22Rv1 (cell line): ENCODE results near the gene CEBPB.

Source experiments
- H3K27ac ChIP-seq: fragments of 450-650 bp; 2 replicates; pipeline ENCODE4 v1.5.1; 2017
- ZFX ChIP-seq: fragments of 450-650 bp; IDR thresholded peaks from 2 replicates; pipeline ENCODE4 v1.6.1; 2017; ENCODE audit warnings: antibody characterized with exemption, borderline replicate concordance
- TF ChIP-seq, protein P1 (sequence below): fragments of 450-650 bp; IDR thresholded peaks from 2 replicates; pipeline ENCODE4 v1.5.1; 2017; ENCODE audit warnings: mild to moderate bottlenecking

CEBPB gene

GRCh38 chr20:50216543-50217206 is 26.0 kb downstream of the CEBPB start:
- no peak overlapping the region for H3K27ac ChIP-seq
- TF ChIP-seq, protein P1, sequence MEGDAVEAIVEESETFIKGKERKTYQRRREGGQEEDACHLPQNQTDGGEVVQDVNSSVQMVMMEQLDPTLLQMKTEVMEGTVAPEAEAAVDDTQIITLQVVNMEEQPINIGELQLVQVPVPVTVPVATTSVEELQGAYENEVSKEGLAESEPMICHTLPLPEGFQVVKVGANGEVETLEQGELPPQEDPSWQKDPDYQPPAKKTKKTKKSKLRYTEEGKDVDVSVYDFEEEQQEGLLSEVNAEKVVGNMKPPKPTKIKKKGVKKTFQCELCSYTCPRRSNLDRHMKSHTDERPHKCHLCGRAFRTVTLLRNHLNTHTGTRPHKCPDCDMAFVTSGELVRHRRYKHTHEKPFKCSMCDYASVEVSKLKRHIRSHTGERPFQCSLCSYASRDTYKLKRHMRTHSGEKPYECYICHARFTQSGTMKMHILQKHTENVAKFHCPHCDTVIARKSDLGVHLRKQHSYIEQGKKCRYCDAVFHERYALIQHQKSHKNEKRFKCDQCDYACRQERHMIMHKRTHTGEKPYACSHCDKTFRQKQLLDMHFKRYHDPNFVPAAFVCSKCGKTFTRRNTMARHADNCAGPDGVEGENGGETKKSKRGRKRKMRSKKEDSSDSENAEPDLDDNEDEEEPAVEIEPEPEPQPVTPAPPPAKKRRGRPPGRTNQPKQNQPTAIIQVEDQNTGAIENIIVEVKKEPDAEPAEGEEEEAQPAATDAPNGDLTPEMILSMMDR: no peak
- no peak for TF ChIP-seq ZFX

- no peak for TF ChIP-seq ZFX
- TF ChIP-seq, protein P1: no peak
- no peak overlapping the region for H3K27ac ChIP-seq
These were observed 26.7 kb downstream of the CEBPB start for GRCh38 chr20:50217207-50217949.

DNA sequence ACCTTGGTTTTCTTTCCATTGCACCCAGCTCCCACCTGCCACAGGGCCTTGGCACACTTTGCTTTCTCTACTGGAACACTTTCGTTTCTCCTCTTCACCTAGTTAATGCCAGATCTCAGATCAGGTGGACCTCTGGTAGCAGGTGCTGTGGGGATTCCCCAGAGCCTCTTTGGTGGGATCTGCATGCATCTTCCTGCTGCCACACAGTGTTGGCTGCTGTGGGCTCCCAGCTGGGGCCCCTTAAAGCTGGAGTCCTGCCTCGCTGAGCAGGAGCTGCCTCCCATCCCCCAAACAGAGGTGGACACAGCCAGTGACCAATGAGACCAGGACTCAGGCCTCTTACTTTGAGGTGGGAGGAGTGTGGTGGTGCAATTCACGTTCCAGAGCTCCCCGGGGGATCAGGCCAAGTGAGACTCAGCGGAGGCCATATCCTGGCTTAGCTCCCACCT is 28.4 kb downstream of the CEBPB start:
- TF ChIP-seq ZFX: no peak
- TF ChIP-seq, protein P1: no peak
- no peak overlapping the region for H3K27ac ChIP-seq

- TF ChIP-seq, protein P1: no peak
- TF ChIP-seq ZFX: no peak
- no peak overlapping the region for H3K27ac ChIP-seq
These were observed 29.0 kb downstream of the CEBPB start for GRCh38 chr20:50219600-50219999.

DNA sequence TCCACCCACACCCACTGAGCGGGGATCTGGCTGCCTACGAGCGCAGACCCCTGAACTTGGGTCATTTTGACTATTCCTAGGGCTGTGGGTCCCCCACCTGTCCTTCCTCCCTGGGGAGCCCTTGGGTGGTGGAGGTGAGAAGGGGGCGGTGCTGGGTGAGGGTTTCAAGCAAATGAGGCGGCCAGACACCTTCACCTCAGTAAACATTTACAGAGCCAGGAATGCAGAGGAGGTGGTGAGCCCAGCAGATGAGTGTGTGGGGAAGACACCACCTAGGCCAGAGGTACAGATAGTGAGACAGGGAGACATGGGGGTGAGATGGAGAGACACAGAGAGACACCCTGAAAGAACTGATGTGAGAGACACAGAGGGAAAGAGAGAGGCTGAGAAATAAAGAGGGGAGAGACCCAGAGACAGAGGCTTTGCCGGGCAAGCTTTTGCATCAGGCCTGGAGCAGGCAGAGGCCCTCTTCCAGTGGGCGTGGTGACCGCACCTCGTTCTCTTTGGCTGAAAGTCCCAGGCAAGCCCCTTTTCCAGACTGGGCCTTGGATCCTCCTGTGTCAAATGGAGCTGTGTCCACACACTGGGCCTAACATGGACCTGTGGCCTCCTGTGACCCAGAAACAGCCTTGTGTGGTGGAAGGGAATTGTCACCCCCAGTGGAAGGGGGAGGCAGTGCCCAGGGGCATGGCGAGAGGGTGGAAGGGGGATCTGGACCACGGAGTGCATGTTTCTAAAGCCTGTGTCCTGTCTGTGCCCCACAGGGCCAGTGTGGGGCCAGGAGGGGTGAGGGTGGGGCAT is 29.7 kb downstream of the CEBPB start:
- no peak overlapping the region for H3K27ac ChIP-seq
- TF ChIP-seq ZFX: no peak
- TF ChIP-seq, protein P1: no peak

- no peak overlapping the region for H3K27ac ChIP-seq
- no peak for TF ChIP-seq ZFX
- TF ChIP-seq, protein P1: no peak
These were observed 30.3 kb downstream of the CEBPB start for GRCh38 chr20:50220894-50221365.
